CD4-positive, alpha-beta T cell (primary cell): ENCODE data around the gene CDHR3. TPM values are rescaled to one million over a fixed set of nuclear protein-coding genes. Genes with fewer than 3 reads are reported as not detected.

Source experiments
- ATAC-seq: fragments of 200-7000 bp; cut with Tn5 transposase; one replicate; pipeline ENCODE4 v1.10.0; 2022; ENCODE audit warnings: mild to moderate bottlenecking; ENCODE audit not compliant: poor library complexity
- CTCF ChIA-PET: fragments of 350-600 bp; sonication (Branson Sonifier 250); formaldehyde crosslinking; loops from one replicate; lab custom pipeline; 2021; ENCODE audit warnings: antibody characterized with exemption, inconsistent platforms; lab: Charles Lee
- POLR2A ChIA-PET: fragments of 350-600 bp; sonication (Branson Sonifier 250); formaldehyde crosslinking; loops from one replicate; lab custom pipeline; 2021; ENCODE audit warnings: antibody characterized with exemption, inconsistent platforms; lab: Charles Lee
- DNase-seq, 14 experiments: peaks; one replicate each; pipeline ENCODE4 v3.0.0-alpha.2; 2013 to 2020; ENCODE audit warnings: mixed read lengths in 2 of 14
- H3K27ac ChIP-seq, 2 donors: one replicate each; pipeline versions ENCODE4 v1.5.1 to v1.7.0; 2013; ENCODE audit warnings: low read length in 2 of 2, low read depth in 1 of 2, mild to moderate bottlenecking in 1 of 2
- H3K27me3 ChIP-seq, 2 experiments: 1 replicate in 1 of 2; 2 replicates in 1 of 2; pipeline versions ENCODE4 v1.6.1 to v1.7.0; 2013; ENCODE audit warnings: low read length in 2 of 2, control low read depth in 1 of 2, mild to moderate bottlenecking in 1 of 2, moderate library complexity in 1 of 2; ENCODE audit not compliant: insufficient read depth in 2 of 2, control insufficient read depth in 1 of 2
- H3K36me3 ChIP-seq: one replicate; pipeline ENCODE4 v1.6.1; 2013; ENCODE audit warnings: low read length, control low read depth; ENCODE audit not compliant: insufficient read depth
- H3K4me1 ChIP-seq: one replicate; pipeline ENCODE4 v1.6.1; 2013; ENCODE audit warnings: low read length, control low read depth; ENCODE audit not compliant: insufficient read depth
- H3K4me3 ChIP-seq: one replicate; pipeline ENCODE4 v1.5.1; 2013; ENCODE audit warnings: mild to moderate bottlenecking, low read length, moderate library complexity
- H3K9me3 ChIP-seq, 2 experiments: 1 replicate in 1 of 2; 2 replicates in 1 of 2; pipeline versions ENCODE4 v1.6.1 to v1.7.0; 2013; ENCODE audit warnings: low read length in 2 of 2, mild to moderate bottlenecking in 2 of 2, control low read depth in 1 of 2, moderate library complexity in 1 of 2; ENCODE audit not compliant: control insufficient read depth in 1 of 2, insufficient read depth in 1 of 2
- H3K27ac Mint-ChIP-seq: one replicate; pipeline ENCODE4 v1.8.0; 2020; ENCODE audit warnings: mixed read lengths
- H3K27me3 Mint-ChIP-seq: one replicate; pipeline ENCODE4 v1.8.0; 2021; ENCODE audit warnings: mixed read lengths
- H3K36me3 Mint-ChIP-seq: one replicate; pipeline ENCODE4 v1.8.0; 2021; ENCODE audit warnings: low read depth, mixed read lengths
- H3K4me1 Mint-ChIP-seq: one replicate; pipeline ENCODE4 v1.8.0; 2021; ENCODE audit warnings: low read depth, mixed read lengths
- H3K4me3 Mint-ChIP-seq: one replicate; pipeline ENCODE4 v1.8.0; 2020; ENCODE audit warnings: mild to moderate bottlenecking, mixed read lengths
- H3K9me3 Mint-ChIP-seq: one replicate; pipeline ENCODE4 v1.8.0; 2020; ENCODE audit warnings: mixed read lengths
- CTCF ChIP-seq: fragments of 200-600 bp; IDR thresholded peaks from one replicate; pipeline ENCODE4 v1.8.0; 2022; ENCODE audit warnings: antibody characterized with exemption, mild to moderate bottlenecking
- intact Hi-C, 2 experiments: fragments of 100-400 bp; cut with DNase I in 1 of 2; cut with micrococcal nuclease in 1 of 2; formaldehyde crosslinking; loops; one replicate each; pipeline versions ENCODE4 v1.15.1 to v1.9.0; 2023 to 2025; cut with DNase I, micrococcal nuclease
- total RNA-seq, 174 experiments: library from RNA in 2 of 174; stranded (reverse) in 2 of 174; gene quantifications; one replicate each; pipeline ENCODE4 v1.2.3 and lab custom pipeline; 2021 to 2026

Gene CDHR3
- total RNA-seq, 2 experiments from 2014 or later = 10.3 to 12.2 TPM

GRCh38 chr7:106023369-106024322, 60.6 kb downstream of the CDHR3 start:
- peak overlapping the region; percentile 43 for H3K4me3 Mint-ChIP-seq
- no peaks in the 10 kb centered on the region for H3K9me3 Mint-ChIP-seq
- peak overlapping the region in 1 of 2 donors; percentile 80 for H3K27ac ChIP-seq
- POLR2A ChIA-PET = interaction anchor here (0.6 to 3.1 kb wide), 16 partner anchors 7 to 352 kb away, joined by 3 to 30 read pairs (median 9); partner anchors contain the start of genes ATXN7L1 and SYPL1
- no peaks in the 10 kb centered on the region for H3K27me3 ChIP-seq
- ATAC-seq = no peak
- H3K36me3 ChIP-seq = no peaks in the 10 kb centered on the region
- no peak overlapping the region for H3K4me3 ChIP-seq
- no peak for TF ChIP-seq CTCF
- H3K4me1 Mint-ChIP-seq = peaks cover 75% of the 10 kb centered on the region
- H3K4me1 ChIP-seq = peaks cover 62% of the 10 kb centered on the region
- CTCF ChIA-PET = interaction anchor here (0.6 to 4.5 kb wide), 9 partner anchors 13 to 215 kb away, joined by 3 to 23 read pairs (median 4); partner anchors contain the start of gene ATXN7L1
- intact Hi-C loops = loop anchor here (2.0 to 5.0 kb wide), 4 partner anchors 13 to 346 kb away; partner anchors contain the start of gene ATXN7L1 (in 1 of the 2)
- peak in 1 of 14 experiments; percentile 25 for DNase-seq
- H3K27ac Mint-ChIP-seq = peak overlapping the region; percentile 98
- H3K36me3 Mint-ChIP-seq = no peaks in the 10 kb centered on the region
- no peaks in the 10 kb centered on the region for H3K27me3 Mint-ChIP-seq
- no peaks in the 10 kb centered on the region for H3K9me3 ChIP-seq

- ChIA-PET CTCF (interaction anchor here (1.0 to 1.9 kb wide), 4 partner anchors 9 to 369 kb away, joined by 3 to 5 read pairs (median 4); no protein-coding TSS in a partner anchor), POLR2A (interaction anchor here (0.8 to 1.3 kb wide), 3 partner anchors 10 to 335 kb away, joined by 3 to 6 read pairs (median 4); no protein-coding TSS in a partner anchor)
- H3K4me3 Mint-ChIP-seq = no peak overlapping the region
- no peak overlapping the region for H3K27ac Mint-ChIP-seq
- no peaks in the 10 kb centered on the region for H3K27me3 ChIP-seq
- H3K4me1 Mint-ChIP-seq = peaks cover 73% of the 10 kb centered on the region
- intact Hi-C loops = no loop called here
- H3K9me3 ChIP-seq = no peaks in the 10 kb centered on the region
- no peak overlapping the region for H3K27ac ChIP-seq
- no peak for DNase-seq
- H3K9me3 Mint-ChIP-seq = no peaks in the 10 kb centered on the region
- peaks cover 44% of the 10 kb centered on the region for H3K4me1 ChIP-seq
- ATAC-seq = no peak
- H3K36me3 Mint-ChIP-seq = no peaks in the 10 kb centered on the region
- no peak overlapping the region for H3K4me3 ChIP-seq
- H3K27me3 Mint-ChIP-seq = no peaks in the 10 kb centered on the region
- no peaks in the 10 kb centered on the region for H3K36me3 ChIP-seq
- no peak for TF ChIP-seq CTCF
Observed at GRCh38 chr7:106026101-106026500, 63.0 kb downstream of the CDHR3 start.

- Histone ChIP-seq H3K27me3 (no peaks in the 10 kb centered on the region), H3K4me1 (peaks cover 16% of the 10 kb centered on the region), H3K4me3 (no peak overlapping the region), H3K9me3 (no peaks in the 10 kb centered on the region), H3K27ac (no peak overlapping the region), H3K36me3 (no peaks in the 10 kb centered on the region)
- H3K36me3 Mint-ChIP-seq = no peaks in the 10 kb centered on the region
- no peak overlapping the region for H3K4me3 Mint-ChIP-seq
- no peaks in the 10 kb centered on the region for H3K9me3 Mint-ChIP-seq
- ChIA-PET CTCF (interaction anchor here (1.0 to 2.2 kb wide), 4 partner anchors 13 to 269 kb away, joined by 3 to 7 read pairs (median 4); no protein-coding TSS in a partner anchor), POLR2A (interaction anchor here (0.6 kb wide), 2 partner anchors 11 to 95 kb away, joined by 3 read pairs; no protein-coding TSS in a partner anchor)
- ATAC-seq (no peak), DNase-seq (no peak)
- H3K27me3 Mint-ChIP-seq = no peaks in the 10 kb centered on the region
- no peak for TF ChIP-seq CTCF
- intact Hi-C loops = no loop called here
- H3K4me1 Mint-ChIP-seq = peaks cover 57% of the 10 kb centered on the region
- no peak overlapping the region for H3K27ac Mint-ChIP-seq
Observed at GRCh38 chr7:106029451-106029850, 66.4 kb downstream of the CDHR3 start.
